ENCODE data around the gene SEC11C.
A peak's percentile ranks its signal among the peaks of the same experiment; 100 is the strongest.

Gene SEC11C

GRCh38 chr18:59144483-59144882, 4.8 kb downstream of the SEC11C start:
- no peak overlapping the region for H3K4me3 ChIP-seq (replicated peaks; ENCODE audit: low read depth, low read length)
- TF ChIP-seq CTCF (IDR thresholded peaks at IDR 0.05; ENCODE audit: low read length, missing control alignments): no peak
- no peak for DNase-seq (ENCODE audit: low read depth)

- DNase-seq (ENCODE audit: low read depth): no peak
- no peak overlapping the region for H3K4me3 ChIP-seq (replicated peaks; ENCODE audit: low read depth, low read length)
- TF ChIP-seq CTCF (IDR thresholded peaks at IDR 0.05; ENCODE audit: low read length, missing control alignments): no peak
These were observed 5.4 kb downstream of the SEC11C start for GRCh38 chr18:59145055-59145454.

- TF ChIP-seq CTCF (IDR thresholded peaks at IDR 0.05; ENCODE audit: low read length, missing control alignments): no peak
- no peak for DNase-seq (ENCODE audit: low read depth)
These were observed 8.5 kb downstream of the SEC11C start for GRCh38 chr18:59148192-59148591.

GRCh38 chr18:59149007-59149406, 9.3 kb downstream of the SEC11C start:
- no peak for TF ChIP-seq CTCF (IDR thresholded peaks at IDR 0.05; ENCODE audit: low read length, missing control alignments)
- DNase-seq (ENCODE audit: low read depth): no peak
- no peak overlapping the region for H3K4me3 ChIP-seq (replicated peaks; ENCODE audit: low read depth, low read length)

More at GRCh38 chr18:59148192-59148591, 8.5 kb downstream of the SEC11C start:
- H3K4me3 ChIP-seq (replicated peaks; ENCODE audit: low read depth, low read length): no peak overlapping the region

GRCh38 chr18:59149416-59149815, 9.7 kb downstream of the SEC11C start:
- no peak for DNase-seq (ENCODE audit: low read depth)
- no peak for TF ChIP-seq CTCF (IDR thresholded peaks at IDR 0.05; ENCODE audit: low read length, missing control alignments)
- no peak overlapping the region for H3K4me3 ChIP-seq (replicated peaks; ENCODE audit: low read depth, low read length)

- TF ChIP-seq CTCF (IDR thresholded peaks at IDR 0.05; ENCODE audit: low read length, missing control alignments): no peak
- no peak overlapping the region for H3K4me3 ChIP-seq (replicated peaks; ENCODE audit: low read depth, low read length)
- no peak for DNase-seq (ENCODE audit: low read depth)
These were observed 10.6 kb downstream of the SEC11C start for GRCh38 chr18:59150236-59150635.

GRCh38 chr18:59155153-59155552, 15.5 kb downstream of the SEC11C start:
- DNase-seq (ENCODE audit: low read depth): peak; percentile 20
- no peak overlapping the region for H3K4me3 ChIP-seq (replicated peaks; ENCODE audit: low read depth, low read length)

More at GRCh38 chr18:59155153-59155552, 15.5 kb downstream of the SEC11C start:
- no peak for TF ChIP-seq CTCF (IDR thresholded peaks at IDR 0.05; ENCODE audit: low read length, missing control alignments)

Measured in fibroblast of pulmonary artery (primary cell).